Mucosa of rectum (tissue), 2 donors: ENCODE measurements around the gene CCDC175.

Source experiments
- H3K27ac ChIP-seq, 2 donors: one replicate each; pipeline ENCODE4 v1.7.0; 2013; ENCODE audit warnings: inconsistent platforms in 2 of 2, low read depth in 2 of 2, low read length in 2 of 2
- H3K27me3 ChIP-seq, 2 donors: one replicate each; pipeline ENCODE4 v1.7.0; 2013; ENCODE audit warnings: low read length in 2 of 2; ENCODE audit not compliant: control insufficient read depth in 2 of 2, insufficient read depth in 2 of 2
- H3K36me3 ChIP-seq, 2 donors: one replicate each; pipeline ENCODE4 v1.7.0; 2013; ENCODE audit warnings: low read length in 2 of 2; ENCODE audit not compliant: control insufficient read depth in 2 of 2, insufficient read depth in 2 of 2
- H3K4me1 ChIP-seq, 2 donors: one replicate each; pipeline ENCODE4 v1.7.0; 2013; ENCODE audit warnings: low read length in 2 of 2, mild to moderate bottlenecking in 1 of 2; ENCODE audit not compliant: control insufficient read depth in 2 of 2, insufficient read depth in 2 of 2
- H3K4me3 ChIP-seq, 2 donors: one replicate each; pipeline ENCODE4 v1.7.0; 2013; ENCODE audit warnings: low read length in 2 of 2
- H3K9ac ChIP-seq, 2 donors: one replicate each; pipeline ENCODE4 v1.7.0; 2013; ENCODE audit warnings: low read length in 2 of 2, low read depth in 1 of 2, mild to moderate bottlenecking in 1 of 2
- H3K9me3 ChIP-seq, 2 donors: one replicate each; pipeline ENCODE4 v1.7.0; 2013; ENCODE audit warnings: low read length in 2 of 2; ENCODE audit not compliant: control insufficient read depth in 2 of 2
- donor health status: healthy.
- donor health status: Normal muscosa, but diverticular disease.

CCDC175 gene

DNA sequence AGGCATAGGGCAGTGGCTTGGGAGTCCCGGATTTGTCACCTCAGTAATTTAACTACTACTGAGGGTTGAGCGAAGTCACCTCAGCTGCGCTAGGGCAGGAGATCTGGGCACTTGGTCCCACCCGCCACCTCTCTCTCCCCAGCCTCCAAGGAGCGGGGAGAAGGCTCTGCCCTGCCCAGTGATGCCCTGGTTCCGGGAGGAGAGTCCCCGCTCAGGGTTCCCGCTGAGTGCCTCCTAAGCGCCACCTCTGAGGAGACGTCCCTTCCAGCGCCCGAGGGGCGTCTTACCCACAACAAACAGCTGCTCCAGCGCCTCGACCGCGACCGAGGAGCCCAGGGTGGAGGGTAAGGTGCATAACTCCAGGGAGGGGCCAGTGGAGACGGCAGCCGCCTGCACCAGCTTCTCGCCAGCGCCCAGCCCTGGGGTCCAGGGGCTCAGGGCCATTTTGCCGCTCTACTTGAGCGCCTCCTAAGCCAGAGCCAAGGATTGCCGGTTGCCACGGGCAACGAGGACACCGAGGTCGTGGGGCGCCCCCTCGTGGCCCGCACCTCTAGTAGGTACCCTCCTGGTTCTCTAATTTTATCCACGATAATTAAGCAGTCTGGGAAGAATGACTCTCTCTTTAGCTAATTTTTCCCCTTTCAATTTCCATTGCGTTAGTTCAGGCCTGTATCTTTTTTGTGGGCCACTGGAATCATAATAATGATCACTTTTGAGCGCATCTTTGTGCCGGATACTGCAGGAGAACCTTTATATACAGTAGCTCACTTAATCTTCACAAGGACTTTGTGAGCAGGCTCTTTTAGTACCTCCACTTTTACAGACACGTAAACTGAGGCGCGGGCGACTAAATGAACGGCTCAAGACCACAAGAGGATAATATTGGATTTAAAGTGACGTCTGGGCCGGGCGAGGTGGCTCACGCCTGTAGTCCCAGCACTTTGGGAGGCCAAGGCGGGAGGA is at the start of gene CCDC175:
Gene CCDC175, minus strand, starts transcription at position 481 of the 963 bp plus-strand sequence. Its CDS starts 37 bp downstream, at position 444.
- H3K4me3 ChIP-seq, result peak within 1 kb of the TSS; percentile 67 to 77
- no peaks in the 10 kb centered on the region for H3K9me3 ChIP-seq
- no peaks in the 10 kb centered on the region for H3K27me3 ChIP-seq
- H3K4me1 ChIP-seq, result peaks cover 0 to 4% of the 10 kb centered on the region in 2 donors
- H3K27ac ChIP-seq, result no peak within 1 kb of the TSS
- peak within 1 kb of the TSS; percentile 56 to 71 for H3K9ac ChIP-seq
- no peaks in the 10 kb centered on the region for H3K36me3 ChIP-seq

DNA sequence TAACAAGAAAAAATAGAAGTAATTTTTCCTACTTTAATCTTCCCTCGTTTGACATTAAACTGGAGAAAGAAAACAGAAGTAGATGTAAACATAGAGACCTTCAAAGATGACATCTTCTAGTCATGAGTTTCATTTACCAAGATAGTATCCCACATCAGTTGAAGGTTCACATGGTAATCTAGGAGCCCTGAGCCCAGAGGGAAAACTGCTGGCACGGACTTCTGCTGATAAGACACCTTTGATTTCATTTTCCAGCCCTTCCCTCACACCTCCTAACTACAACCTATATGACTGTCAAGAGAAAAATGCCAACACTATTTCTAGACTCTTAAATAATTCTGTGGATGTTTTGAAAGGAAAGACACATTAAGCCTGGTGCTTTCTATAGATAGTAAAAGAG is 46.0 kb upstream of the CCDC175 start:
- H3K9ac ChIP-seq, result no peak overlapping the region
- no peak overlapping the region for H3K4me3 ChIP-seq
- H3K4me1 ChIP-seq, result no peaks in the 10 kb centered on the region
- no peak overlapping the region for H3K27ac ChIP-seq
- H3K36me3 ChIP-seq, result no peaks in the 10 kb centered on the region
- H3K27me3 ChIP-seq, result no peaks in the 10 kb centered on the region
- no peaks in the 10 kb centered on the region for H3K9me3 ChIP-seq

- H3K9ac ChIP-seq, result no peak overlapping the region
- no peaks in the 10 kb centered on the region for H3K9me3 ChIP-seq
- H3K27me3 ChIP-seq, result no peaks in the 10 kb centered on the region
- no peaks in the 10 kb centered on the region for H3K36me3 ChIP-seq
- no peak overlapping the region for H3K4me3 ChIP-seq
- H3K27ac ChIP-seq, result no peak overlapping the region
- no peaks in the 10 kb centered on the region for H3K4me1 ChIP-seq
Measured at GRCh38 chr14:59619061-59619460, 42.4 kb upstream of the CCDC175 start.

DNA sequence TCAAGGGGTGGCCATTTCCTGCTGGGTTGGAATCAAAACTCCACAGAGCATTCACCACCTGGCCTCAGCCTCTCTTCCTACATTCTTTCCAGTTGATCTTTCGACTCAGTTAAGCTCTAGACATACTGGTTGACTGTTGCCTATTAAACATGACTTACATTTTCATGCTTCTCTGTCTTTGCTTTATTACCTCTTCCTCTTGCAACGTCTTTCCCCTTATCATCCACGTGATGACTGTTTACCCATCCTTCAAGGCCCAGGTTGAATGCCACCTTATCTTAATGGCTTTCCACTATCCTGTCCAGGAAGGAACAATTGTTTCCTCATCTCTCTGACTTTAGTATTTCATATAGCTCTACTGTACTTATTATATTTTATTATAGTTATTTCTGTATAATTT is 24.4 kb upstream of the CCDC175 start:
- Histone ChIP-seq H3K27me3 (no peaks in the 10 kb centered on the region), H3K27ac (peak overlapping the region in 1 of 2 donors; percentile 17)

DNA sequence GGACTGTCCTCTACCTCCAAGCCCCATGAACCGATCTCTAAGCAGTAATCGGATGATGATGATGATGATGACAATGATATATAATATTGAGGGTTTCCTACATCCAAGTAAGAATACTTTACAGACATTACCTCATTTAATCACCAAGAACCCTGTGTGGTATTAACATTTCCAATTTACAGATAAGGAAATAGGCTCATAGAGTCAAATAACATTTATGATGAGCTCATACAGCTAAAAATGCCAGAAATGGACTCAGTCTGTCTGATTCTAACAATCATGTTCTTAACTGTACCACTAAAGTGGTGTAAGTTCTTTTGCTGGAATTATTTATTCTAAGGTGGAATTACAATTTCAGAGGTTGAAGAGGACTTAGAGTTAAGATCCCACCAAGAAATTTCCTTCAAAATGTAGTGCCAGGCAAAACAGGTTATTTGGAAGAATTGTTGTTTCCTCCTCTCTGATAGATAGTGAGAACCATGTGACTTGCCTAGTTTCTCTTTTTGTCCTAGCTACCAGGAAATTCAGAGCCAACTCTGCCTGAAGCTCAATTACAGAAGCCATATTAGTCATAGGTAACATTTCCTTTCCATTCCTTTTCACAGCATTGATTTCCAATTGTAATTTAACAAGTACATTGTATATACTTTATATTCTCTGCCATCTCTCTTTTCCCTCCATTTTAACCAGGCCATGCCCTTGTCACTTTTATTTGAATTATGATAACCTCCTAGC is 23.8 kb upstream of the CCDC175 start:
- no peaks in the 10 kb centered on the region for H3K36me3 ChIP-seq
- H3K4me1 ChIP-seq, result no peaks in the 10 kb centered on the region
- no peaks in the 10 kb centered on the region for H3K27me3 ChIP-seq
- no peak overlapping the region for H3K9ac ChIP-seq
- peak overlapping the region in 1 of 2 donors; percentile 17 for H3K27ac ChIP-seq
- no peaks in the 10 kb centered on the region for H3K9me3 ChIP-seq
- no peak overlapping the region for H3K4me3 ChIP-seq

More for the DNA sequence above, 24.4 kb upstream of the CCDC175 start:
- no peak overlapping the region for H3K9ac ChIP-seq
- no peak overlapping the region for H3K4me3 ChIP-seq
- H3K36me3 ChIP-seq, result no peaks in the 10 kb centered on the region
- H3K9me3 ChIP-seq, result no peaks in the 10 kb centered on the region
- H3K4me1 ChIP-seq, result no peaks in the 10 kb centered on the region

DNA sequence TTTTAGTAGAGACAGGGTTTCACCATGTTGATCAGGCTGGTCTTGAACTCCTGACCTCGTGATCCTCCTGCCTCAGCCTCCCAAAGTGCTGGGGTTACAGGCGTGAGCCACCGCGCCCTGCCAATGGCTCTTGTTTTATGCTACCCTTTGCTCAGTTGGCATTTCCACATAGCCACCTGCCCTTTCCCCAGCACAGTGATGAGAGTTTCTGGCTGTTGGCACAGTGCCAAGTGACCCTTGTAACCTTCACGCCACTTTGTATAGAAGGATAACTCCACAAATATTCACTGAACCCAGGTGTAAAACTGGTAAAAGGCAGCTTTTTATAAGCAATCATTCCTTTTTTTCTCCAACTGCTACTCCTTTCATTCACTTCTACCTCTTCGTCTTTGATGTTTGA is 18.5 kb upstream of the CCDC175 start:
- no peaks in the 10 kb centered on the region for H3K36me3 ChIP-seq
- H3K27ac ChIP-seq, result no peak overlapping the region

GRCh38 chr14:59591641-59592370 is 15.2 kb upstream of the CCDC175 start:
- H3K27ac ChIP-seq, result no peak overlapping the region
- no peak overlapping the region for H3K4me3 ChIP-seq
- no peaks in the 10 kb centered on the region for H3K27me3 ChIP-seq
- H3K9me3 ChIP-seq, result no peaks in the 10 kb centered on the region
- no peaks in the 10 kb centered on the region for H3K4me1 ChIP-seq
- no peak overlapping the region for H3K9ac ChIP-seq
- H3K36me3 ChIP-seq, result no peaks in the 10 kb centered on the region

More for the DNA sequence above, 18.5 kb upstream of the CCDC175 start:
- H3K9me3 ChIP-seq, result no peaks in the 10 kb centered on the region
- no peak overlapping the region for H3K4me3 ChIP-seq
- H3K4me1 ChIP-seq, result no peaks in the 10 kb centered on the region
- H3K9ac ChIP-seq, result no peak overlapping the region
- H3K27me3 ChIP-seq, result no peaks in the 10 kb centered on the region

DNA sequence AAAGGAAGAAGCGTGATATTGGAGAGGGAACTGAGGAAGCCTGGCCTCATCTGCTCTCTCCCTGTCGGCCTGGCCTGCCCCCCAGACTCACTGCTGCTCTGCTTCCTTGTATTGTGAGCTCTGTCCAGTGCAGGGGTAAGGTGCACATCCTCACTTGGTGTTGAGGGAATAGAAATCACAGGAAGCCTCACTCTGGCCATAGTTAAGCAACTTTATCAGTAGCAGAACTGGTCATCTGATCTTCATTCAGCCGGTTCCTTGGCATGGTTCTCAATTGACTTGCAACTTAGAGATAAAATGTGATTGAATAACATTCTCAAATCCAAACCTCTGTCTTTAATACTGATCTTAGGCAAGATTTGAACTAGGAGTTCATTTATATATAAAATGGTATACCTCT is 11.5 kb upstream of the CCDC175 start:
- Histone ChIP-seq H3K4me1 (no peaks in the 10 kb centered on the region), H3K4me3 (no peak overlapping the region), H3K9me3 (no peaks in the 10 kb centered on the region), H3K27ac (no peak overlapping the region), H3K9ac (no peak overlapping the region), H3K27me3 (no peaks in the 10 kb centered on the region), H3K36me3 (no peaks in the 10 kb centered on the region)

DNA sequence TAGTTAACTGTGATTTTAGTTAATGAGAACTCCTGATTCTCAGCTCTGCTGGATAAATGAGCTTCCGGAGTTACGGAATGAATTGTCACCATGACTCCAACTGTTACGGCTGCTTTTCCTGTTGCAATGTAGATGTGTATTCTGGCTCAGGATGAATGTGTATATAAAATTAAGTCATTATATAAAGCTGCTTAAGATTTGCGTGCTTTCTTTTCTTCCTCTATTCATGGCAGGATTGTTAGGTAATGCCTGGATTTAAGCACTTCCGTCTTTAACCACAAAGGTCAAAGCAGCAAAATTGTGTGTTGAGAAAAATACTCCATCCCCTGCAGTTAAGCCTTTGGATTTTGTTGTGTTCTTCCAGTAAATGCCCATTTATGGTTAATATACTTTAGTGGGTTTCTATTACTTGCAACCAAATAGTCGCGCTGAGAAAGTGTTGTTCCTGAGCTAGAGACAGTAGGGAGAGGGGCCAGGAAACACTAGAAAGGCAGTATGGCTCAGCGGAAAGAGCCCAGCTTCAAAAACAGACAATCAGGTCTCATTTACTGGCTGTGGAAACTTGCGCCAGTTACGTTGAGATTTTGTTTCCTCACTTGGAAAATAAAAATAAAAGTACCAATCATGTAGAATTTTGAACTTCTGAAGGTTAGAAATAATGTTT is 9.4 kb upstream of the CCDC175 start:
- H3K27ac ChIP-seq, result no peak overlapping the region
- no peaks in the 10 kb centered on the region for H3K27me3 ChIP-seq
- H3K4me3 ChIP-seq, result peak overlapping the region in 1 of 2 donors; percentile 34
- no peak overlapping the region for H3K9ac ChIP-seq
- H3K9me3 ChIP-seq, result no peaks in the 10 kb centered on the region
- no peaks in the 10 kb centered on the region for H3K36me3 ChIP-seq
- no peaks in the 10 kb centered on the region for H3K4me1 ChIP-seq
